Panc1 (cell line): ENCODE measurements around the gene DGKZ.

Source experiments
- POLR2AphosphoS5 ChIP-seq: IDR thresholded peaks from 2 replicates; pipeline ENCODE4 v1.6.1; 2012; ENCODE audit warnings: mild to moderate bottlenecking, low read depth, low read length, moderate library complexity
- TF ChIP-seq, protein P1 (sequence below): fragments of 450-650 bp; IDR thresholded peaks from 2 replicates; pipeline ENCODE4 v1.5.1; 2017; ENCODE audit warnings: mild to moderate bottlenecking
- TF ChIP-seq, protein P2 (sequence below), 2 experiments: IDR thresholded peaks; 2 replicates each; pipeline ENCODE4 v1.6.1; 2011 to 2012; ENCODE audit warnings: low read depth in 2 of 2, control low read depth in 1 of 2, low read length in 1 of 2, mild to moderate bottlenecking in 1 of 2, moderate library complexity in 1 of 2; ENCODE audit not compliant: insufficient read depth in 1 of 2

DNA sequence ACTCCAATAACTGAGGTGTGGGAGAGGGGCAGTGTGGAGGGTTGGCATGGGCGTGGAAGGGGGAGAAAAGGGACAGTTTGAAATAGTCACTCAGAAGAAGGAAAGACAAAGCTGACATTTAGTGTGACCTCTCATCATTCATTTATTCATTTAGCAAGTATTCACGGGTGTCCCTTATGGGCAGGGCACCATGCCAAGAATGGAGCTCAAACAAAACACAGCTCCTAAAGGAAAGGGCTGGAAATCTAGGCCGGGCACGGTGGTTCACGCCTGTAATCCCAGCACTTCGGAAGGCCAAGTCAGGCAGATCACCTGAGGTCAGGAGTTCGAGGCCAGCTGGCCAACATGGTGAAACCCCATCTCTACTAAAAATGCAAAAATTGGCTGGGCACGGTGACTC, 19.4 kb upstream of the DGKZ start:
- TF ChIP-seq, protein P1, sequence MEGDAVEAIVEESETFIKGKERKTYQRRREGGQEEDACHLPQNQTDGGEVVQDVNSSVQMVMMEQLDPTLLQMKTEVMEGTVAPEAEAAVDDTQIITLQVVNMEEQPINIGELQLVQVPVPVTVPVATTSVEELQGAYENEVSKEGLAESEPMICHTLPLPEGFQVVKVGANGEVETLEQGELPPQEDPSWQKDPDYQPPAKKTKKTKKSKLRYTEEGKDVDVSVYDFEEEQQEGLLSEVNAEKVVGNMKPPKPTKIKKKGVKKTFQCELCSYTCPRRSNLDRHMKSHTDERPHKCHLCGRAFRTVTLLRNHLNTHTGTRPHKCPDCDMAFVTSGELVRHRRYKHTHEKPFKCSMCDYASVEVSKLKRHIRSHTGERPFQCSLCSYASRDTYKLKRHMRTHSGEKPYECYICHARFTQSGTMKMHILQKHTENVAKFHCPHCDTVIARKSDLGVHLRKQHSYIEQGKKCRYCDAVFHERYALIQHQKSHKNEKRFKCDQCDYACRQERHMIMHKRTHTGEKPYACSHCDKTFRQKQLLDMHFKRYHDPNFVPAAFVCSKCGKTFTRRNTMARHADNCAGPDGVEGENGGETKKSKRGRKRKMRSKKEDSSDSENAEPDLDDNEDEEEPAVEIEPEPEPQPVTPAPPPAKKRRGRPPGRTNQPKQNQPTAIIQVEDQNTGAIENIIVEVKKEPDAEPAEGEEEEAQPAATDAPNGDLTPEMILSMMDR = no peak
- TF ChIP-seq POLR2AphosphoS5 = no peak
- TF ChIP-seq, protein P2, sequence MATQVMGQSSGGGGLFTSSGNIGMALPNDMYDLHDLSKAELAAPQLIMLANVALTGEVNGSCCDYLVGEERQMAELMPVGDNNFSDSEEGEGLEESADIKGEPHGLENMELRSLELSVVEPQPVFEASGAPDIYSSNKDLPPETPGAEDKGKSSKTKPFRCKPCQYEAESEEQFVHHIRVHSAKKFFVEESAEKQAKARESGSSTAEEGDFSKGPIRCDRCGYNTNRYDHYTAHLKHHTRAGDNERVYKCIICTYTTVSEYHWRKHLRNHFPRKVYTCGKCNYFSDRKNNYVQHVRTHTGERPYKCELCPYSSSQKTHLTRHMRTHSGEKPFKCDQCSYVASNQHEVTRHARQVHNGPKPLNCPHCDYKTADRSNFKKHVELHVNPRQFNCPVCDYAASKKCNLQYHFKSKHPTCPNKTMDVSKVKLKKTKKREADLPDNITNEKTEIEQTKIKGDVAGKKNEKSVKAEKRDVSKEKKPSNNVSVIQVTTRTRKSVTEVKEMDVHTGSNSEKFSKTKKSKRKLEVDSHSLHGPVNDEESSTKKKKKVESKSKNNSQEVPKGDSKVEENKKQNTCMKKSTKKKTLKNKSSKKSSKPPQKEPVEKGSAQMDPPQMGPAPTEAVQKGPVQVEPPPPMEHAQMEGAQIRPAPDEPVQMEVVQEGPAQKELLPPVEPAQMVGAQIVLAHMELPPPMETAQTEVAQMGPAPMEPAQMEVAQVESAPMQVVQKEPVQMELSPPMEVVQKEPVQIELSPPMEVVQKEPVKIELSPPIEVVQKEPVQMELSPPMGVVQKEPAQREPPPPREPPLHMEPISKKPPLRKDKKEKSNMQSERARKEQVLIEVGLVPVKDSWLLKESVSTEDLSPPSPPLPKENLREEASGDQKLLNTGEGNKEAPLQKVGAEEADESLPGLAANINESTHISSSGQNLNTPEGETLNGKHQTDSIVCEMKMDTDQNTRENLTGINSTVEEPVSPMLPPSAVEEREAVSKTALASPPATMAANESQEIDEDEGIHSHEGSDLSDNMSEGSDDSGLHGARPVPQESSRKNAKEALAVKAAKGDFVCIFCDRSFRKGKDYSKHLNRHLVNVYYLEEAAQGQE (IDR thresholded peaks at IDR 0.05; ENCODE audit: insufficient read depth in 1 of 2, low read depth in 2 of 2, low read length in 1 of 2) = no peak
